ENCODE results near the gene GRIN2A. TPM values are rescaled to one million over a fixed set of nuclear protein-coding genes. Genes with fewer than 3 reads are reported as not detected.

GRIN2A gene
- total and polyA plus RNA-seq, 2 donors (not counting 3 experiments of a cell fraction or from before 2014, with no cell fraction given) = not detected

GRCh38 chr16:10231563-10231962, 49.3 kb upstream of the GRIN2A start:
- Histone ChIP-seq H2AFZ (ENCODE audit: low read depth, low read length) (no peak overlapping the region), H3K79me2 (ENCODE audit: control insufficient read depth, insufficient read depth, low read length) (no peaks in the 10 kb centered on the region), H4K20me1 (replicated peaks; ENCODE audit: control insufficient read depth, extremely low read depth, insufficient read depth, low read length) (no peaks in the 10 kb centered on the region), H3K9me1 (replicated peaks; ENCODE audit: control insufficient read depth, extremely low read depth, insufficient read depth, low read length) (no peaks in the 10 kb centered on the region), H3K4me3 (replicated peaks in 1 of 3; ENCODE audit: insufficient read depth in 1 of 3, low read depth in 1 of 3, low read length in 3 of 3) (no peak overlapping the region), H3K27ac (ENCODE audit: insufficient read depth, low read depth, low read length) (no peak overlapping the region), H3K9ac (replicated peaks; ENCODE audit: extremely low read depth, insufficient read depth, low read length) (no peak overlapping the region), H3K36me3 (ENCODE audit: control insufficient read depth in 2 of 2, extremely low read depth in 1 of 2, insufficient read depth in 2 of 2, low read length in 2 of 2) (no peaks in the 10 kb centered on the region), H3K4me2 (ENCODE audit: insufficient read depth, low read length) (no peak overlapping the region), H3K27me3 (ENCODE audit: control insufficient read depth in 2 of 2, insufficient read depth in 2 of 2, low read length in 2 of 2) (no peaks in the 10 kb centered on the region), H3K4me1 (ENCODE audit: control insufficient read depth, extremely low read depth, insufficient read depth, low read length) (no peaks in the 10 kb centered on the region), H3K9me3 (replicated peaks; ENCODE audit: control insufficient read depth, insufficient read depth, low read length) (no peaks in the 10 kb centered on the region)
- DNase-seq (ENCODE audit: low read depth, low spot score) = no peak
- FAIRE-seq = no peak
- intact Hi-C loops (cut with micrococcal nuclease) (no loop called here), dilution Hi-C loops (cut with MboI; ENCODE audit: extremely low pct_ligation_motif_present, low sequenced_read_pairs) (no loop called here)
- TF ChIP-seq FOS (IDR thresholded peaks at IDR 0.05; ENCODE audit: borderline replicate concordance, insufficient read depth, low read length) = no peak
- ChIA-PET POLR2A (no interaction called here), CTCF (no interaction called here)
- no TSS peak for BruUV-seq (replicated peaks)

- Histone ChIP-seq H3K4me1 (ENCODE audit: control insufficient read depth, extremely low read depth, insufficient read depth, low read length) (no peaks in the 10 kb centered on the region), H4K20me1 (replicated peaks; ENCODE audit: control insufficient read depth, extremely low read depth, insufficient read depth, low read length) (no peaks in the 10 kb centered on the region), H3K9me1 (replicated peaks; ENCODE audit: control insufficient read depth, extremely low read depth, insufficient read depth, low read length) (no peaks in the 10 kb centered on the region), H3K27me3 (ENCODE audit: control insufficient read depth in 2 of 2, insufficient read depth in 2 of 2, low read length in 2 of 2) (no peaks in the 10 kb centered on the region), H3K79me2 (ENCODE audit: control insufficient read depth, insufficient read depth, low read length) (no peaks in the 10 kb centered on the region), H3K27ac (ENCODE audit: insufficient read depth, low read depth, low read length) (no peak overlapping the region), H3K4me2 (ENCODE audit: insufficient read depth, low read length) (no peak overlapping the region), H2AFZ (ENCODE audit: low read depth, low read length) (no peak overlapping the region), H3K9ac (replicated peaks; ENCODE audit: extremely low read depth, insufficient read depth, low read length) (no peak overlapping the region), H3K4me3 (replicated peaks in 1 of 3; ENCODE audit: insufficient read depth in 1 of 3, low read depth in 1 of 3, low read length in 3 of 3) (no peak overlapping the region), H3K9me3 (replicated peaks; ENCODE audit: control insufficient read depth, insufficient read depth, low read length) (no peaks in the 10 kb centered on the region), H3K36me3 (ENCODE audit: control insufficient read depth in 2 of 2, extremely low read depth in 1 of 2, insufficient read depth in 2 of 2, low read length in 2 of 2) (no peaks in the 10 kb centered on the region)
- TF ChIP-seq FOS (IDR thresholded peaks at IDR 0.05; ENCODE audit: borderline replicate concordance, insufficient read depth, low read length) (no peak), POLR2A (IDR thresholded peaks at IDR 0.05; ENCODE audit: low read depth, low read length) (no peak), EZH2 (IDR thresholded peaks at IDR 0.05; ENCODE audit: borderline replicate concordance, low read depth, low read length, severe bottlenecking) (no peak), MYC (IDR thresholded peaks at IDR 0.05; ENCODE audit: low read depth, low read length) (no peak), MAX (IDR thresholded peaks at IDR 0.05; ENCODE audit: insufficient read depth, insufficient read length) (no peak), GATA2 (IDR thresholded peaks at IDR 0.05; ENCODE audit: insufficient read depth, insufficient read length, low read depth, low read length) (no peak), CTCF (IDR thresholded peaks at IDR 0.05; ENCODE audit: extremely low read depth in 1 of 2, insufficient read depth in 1 of 2, low read depth in 1 of 2, low read length in 2 of 2) (no peak), POLR2AphosphoS5 (IDR thresholded peaks at IDR 0.05; ENCODE audit: insufficient read depth, low read depth, low read length) (no peak), JUN (IDR thresholded peaks at IDR 0.05; ENCODE audit: borderline replicate concordance, insufficient read depth, insufficient read length, low read depth) (no peak)
- POLR2A ChIA-PET = no interaction called here
- FAIRE-seq = no peak
- dilution Hi-C loops (cut with MboI; ENCODE audit: extremely low pct_ligation_motif_present, low sequenced_read_pairs) (no loop called here), intact Hi-C loops (cut with micrococcal nuclease) (no loop called here)
- CTCF ChIA-PET = no interaction called here
- DNase-seq (ENCODE audit: low read depth, low spot score) = no peak
- no TSS peak for BruUV-seq (replicated peaks)
Measured at GRCh38 chr16:10228779-10229178, 46.6 kb upstream of the GRIN2A start.
